LNCaP clone FGC (cell line): ENCODE results near the gene MYL3.

Experiments
- DNase-seq: peaks from one replicate; pipeline ENCODE4 v3.0.0-alpha.2; 2011; ENCODE audit warnings: low read depth
- H3K4me3 ChIP-seq: 2 replicates; pipeline ENCODE4 v1.5.1; 2011; ENCODE audit warnings: mild to moderate bottlenecking, low read depth, low read length, control low read depth
- CTCF ChIP-seq: IDR thresholded peaks from 2 replicates; pipeline ENCODE4 v1.5.1; 2012; ENCODE audit warnings: mild to moderate bottlenecking; ENCODE audit not compliant: control insufficient read depth, insufficient read depth; ENCODE audit errors: extremely low read depth

MYL3 gene

GRCh38 chr3:46850468-46850779 lies 12.8 kb downstream of the MYL3 start:
- H3K4me3 ChIP-seq: no peak overlapping the region
- no peak for TF ChIP-seq CTCF
- no peak for DNase-seq

- TF ChIP-seq CTCF: no peak
- no peak for DNase-seq
- H3K4me3 ChIP-seq: no peak overlapping the region
Observed at GRCh38 chr3:46849686-46850467, 13.4 kb downstream of the MYL3 start.

GRCh38 chr3:46849045-46849631 lies 14.1 kb downstream of the MYL3 start:
- TF ChIP-seq CTCF: no peak
- no peak overlapping the region for H3K4me3 ChIP-seq
- no peak for DNase-seq

GRCh38 chr3:46848271-46849044 lies 14.8 kb downstream of the MYL3 start:
- peak; percentile 29; the same call in 1 of the 2 replicates for TF ChIP-seq CTCF
- no peak overlapping the region for H3K4me3 ChIP-seq
- DNase-seq: no peak

GRCh38 chr3:46847744-46848143 lies 15.5 kb downstream of the MYL3 start:
- H3K4me3 ChIP-seq: no peak overlapping the region
- no peak for DNase-seq
- TF ChIP-seq CTCF: no peak

GRCh38 chr3:46846624-46847542 lies 16.4 kb downstream of the MYL3 start:
- TF ChIP-seq CTCF: no peak
- DNase-seq: no peak
- no peak overlapping the region for H3K4me3 ChIP-seq
